Stimulated activated naive CD8-positive, alpha-beta T cell treated with anti-CD3 and anti-CD28 coated beads, Interleukin-15, Interleukin-2, amounts not matched to agents 100 ng/mL and 50 ng/mL, for 24 hours (primary cell): Measurements from ENCODE around the gene EPN1.

Experiments
- H3K27ac Mint-ChIP-seq: one replicate; pipeline ENCODE4 v1.8.0; 2021; ENCODE audit warnings: mild to moderate bottlenecking, mixed read lengths
- H3K27me3 Mint-ChIP-seq: one replicate; pipeline ENCODE4 v1.8.0; 2021; ENCODE audit warnings: mixed read lengths
- H3K36me3 Mint-ChIP-seq: one replicate; pipeline ENCODE4 v1.8.0; 2021; ENCODE audit warnings: low read depth, mixed read lengths
- H3K4me1 Mint-ChIP-seq: one replicate; pipeline ENCODE4 v1.8.0; 2021; ENCODE audit warnings: low read depth, mixed read lengths
- H3K4me3 Mint-ChIP-seq: one replicate; pipeline ENCODE4 v1.8.0; 2021; ENCODE audit warnings: mild to moderate bottlenecking, mixed read lengths
- H3K9me3 Mint-ChIP-seq: one replicate; pipeline ENCODE4 v1.8.0; 2021; ENCODE audit warnings: mixed read lengths

EPN1 gene

DNA sequence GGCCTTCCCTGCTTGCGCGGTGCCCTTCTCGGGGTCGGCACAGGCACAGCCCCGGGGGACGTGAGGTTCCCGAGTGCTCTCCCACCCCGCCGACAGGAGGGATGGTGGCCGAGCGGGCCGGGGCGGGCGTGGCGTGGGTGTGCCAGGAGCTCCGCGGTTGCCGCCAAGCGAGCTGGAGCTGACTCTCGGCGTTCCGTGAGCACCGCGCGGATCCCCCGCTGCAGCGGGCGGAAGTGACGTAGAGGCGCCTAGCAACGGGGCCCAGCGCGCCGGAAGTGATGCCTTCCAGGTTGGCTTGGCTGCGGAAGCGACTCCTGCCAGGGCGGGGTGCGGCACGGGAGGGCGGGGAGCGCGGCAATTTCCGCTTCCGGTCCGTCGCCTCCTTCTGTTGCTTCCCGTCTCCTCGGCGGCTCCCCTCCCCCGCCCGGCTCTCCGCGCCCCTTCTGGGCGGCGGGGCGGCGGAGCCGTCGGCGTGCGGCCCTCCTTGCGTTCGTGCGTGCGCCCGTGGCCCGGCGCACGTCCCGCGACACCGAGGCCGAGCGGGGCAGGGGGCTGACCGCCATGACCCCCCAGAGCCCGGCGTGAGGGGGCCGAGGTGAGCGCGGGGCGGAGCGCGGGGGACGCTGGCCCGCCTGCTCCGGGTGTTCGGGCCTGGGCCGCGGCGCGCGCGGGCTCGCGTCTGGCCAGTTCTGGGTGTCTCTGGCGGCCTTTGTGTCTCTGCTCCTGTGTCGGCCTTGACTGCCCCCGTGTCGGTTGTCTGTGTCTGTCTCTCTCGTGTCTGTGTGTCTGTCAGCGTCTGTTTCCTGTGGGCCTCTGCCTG lies at the start of gene EPN1:
EPN1 (plus strand) TSS at position 386 of the 820 bp plus-strand sequence. CDS start 3,402 bp downstream, outside the sequence.
- Mint-ChIP-seq H3K9me3 (no peaks in the 10 kb centered on the region), H3K4me3 (peak within 1 kb of the TSS; percentile 94), H3K27me3 (no peaks in the 10 kb centered on the region), H3K4me1 (peaks cover 67% of the 10 kb centered on the region), H3K27ac (peak within 1 kb of the TSS; percentile 94), H3K36me3 (peaks cover 60% of the 10 kb centered on the region)

DNA sequence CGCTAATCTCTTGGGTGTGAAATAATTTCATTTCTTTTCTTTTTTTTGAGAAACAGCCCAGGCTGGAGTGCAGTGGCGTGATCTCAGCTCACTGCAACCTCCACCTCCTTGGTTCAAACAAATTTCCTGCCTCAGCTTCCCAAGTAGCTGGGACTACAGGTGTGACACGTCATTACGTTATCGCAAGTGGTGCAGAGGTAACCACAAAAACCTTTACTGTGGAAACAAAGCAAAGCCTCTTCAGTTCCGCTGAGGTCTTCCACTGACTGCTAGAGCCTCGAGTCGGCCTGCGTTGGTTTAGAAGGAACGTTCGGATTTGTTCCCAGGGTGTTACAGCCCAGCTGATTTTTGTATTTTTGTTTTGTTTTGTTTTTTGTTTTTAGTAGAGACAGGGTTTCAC lies 48.7 kb upstream of the EPN1 start:
- no peak overlapping the region for H3K27ac Mint-ChIP-seq
- peaks cover 35% of the 10 kb centered on the region for H3K4me1 Mint-ChIP-seq
- peaks cover 8% of the 10 kb centered on the region for H3K27me3 Mint-ChIP-seq
- H3K9me3 Mint-ChIP-seq = no peaks in the 10 kb centered on the region
- H3K36me3 Mint-ChIP-seq = no peaks in the 10 kb centered on the region
- peak overlapping the region; percentile 52 for H3K4me3 Mint-ChIP-seq

DNA sequence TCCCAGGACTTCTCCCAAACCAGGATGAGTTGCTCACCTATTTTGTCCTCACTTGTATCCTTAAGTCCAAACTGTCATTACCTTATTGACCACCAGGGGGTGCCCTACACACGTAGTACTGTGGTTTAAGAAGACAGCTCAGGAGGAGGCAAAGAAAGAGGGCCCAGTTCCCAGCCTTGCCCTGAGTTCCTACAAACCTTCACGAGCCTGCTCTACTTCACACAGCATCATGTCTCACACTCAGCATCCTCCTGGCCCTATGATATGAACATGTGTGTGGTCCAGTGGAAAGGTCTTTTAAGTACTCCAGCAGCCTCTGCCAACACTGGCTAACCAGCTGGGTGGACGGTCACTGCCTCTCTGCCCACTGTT lies 42.6 kb upstream of the EPN1 start:
- peaks cover 38% of the 10 kb centered on the region for H3K4me1 Mint-ChIP-seq
- no peaks in the 10 kb centered on the region for H3K9me3 Mint-ChIP-seq
- peaks cover 19% of the 10 kb centered on the region for H3K36me3 Mint-ChIP-seq

DNA sequence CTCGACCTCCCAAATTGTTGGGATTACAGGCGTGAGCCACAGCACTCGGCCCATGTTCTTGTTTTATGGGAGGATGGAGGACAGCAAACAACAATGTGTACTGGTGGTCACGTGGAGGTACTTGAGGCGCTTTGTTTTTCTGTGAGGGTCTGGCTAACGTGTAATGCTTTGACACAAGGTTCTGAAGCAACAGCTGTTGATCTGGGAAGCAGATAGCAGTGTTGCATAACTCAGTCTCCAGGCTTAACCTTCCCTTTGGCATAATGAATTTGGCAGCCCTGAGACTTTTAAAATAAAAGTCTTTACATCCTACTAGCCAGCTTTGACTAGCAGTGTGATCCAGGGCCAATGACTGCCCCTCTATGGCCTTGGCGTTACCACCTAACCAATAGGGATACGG lies 41.2 kb upstream of the EPN1 start:
- no peaks in the 10 kb centered on the region for H3K9me3 Mint-ChIP-seq

More for the DNA sequence above, 42.6 kb upstream of the EPN1 start:
- Mint-ChIP-seq H3K27ac (peak overlapping the region; percentile 29), H3K27me3 (no peaks in the 10 kb centered on the region), H3K4me3 (no peak overlapping the region)

DNA sequence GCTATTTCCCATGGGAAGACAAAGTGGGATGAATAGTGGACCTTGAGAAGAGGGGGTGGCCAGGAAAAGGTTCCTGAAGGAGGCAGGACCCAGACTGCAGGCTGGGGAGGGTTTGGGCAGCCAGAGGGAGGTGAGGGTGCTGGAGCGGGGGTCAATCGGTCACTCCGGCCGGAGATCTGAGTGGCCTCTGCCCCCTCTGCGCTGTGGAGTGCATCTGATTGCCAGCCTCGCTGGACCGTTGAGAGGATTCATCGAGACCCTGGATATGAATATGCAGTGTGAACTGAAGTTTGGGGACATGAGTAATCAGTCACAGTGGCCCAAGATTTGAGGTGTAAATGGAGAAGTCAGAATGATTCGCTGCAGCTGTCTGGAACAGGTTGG lies 39.7 kb upstream of the EPN1 start:
- Mint-ChIP-seq H3K4me3 (peak overlapping the region; percentile 96), H3K9me3 (no peaks in the 10 kb centered on the region), H3K4me1 (peaks cover 65% of the 10 kb centered on the region), H3K36me3 (peaks cover 43% of the 10 kb centered on the region), H3K27ac (peak overlapping the region; percentile 99), H3K27me3 (no peaks in the 10 kb centered on the region)

More for the DNA sequence above, 41.2 kb upstream of the EPN1 start:
- Mint-ChIP-seq H3K27me3 (no peaks in the 10 kb centered on the region), H3K4me1 (peaks cover 51% of the 10 kb centered on the region), H3K36me3 (peaks cover 30% of the 10 kb centered on the region), H3K4me3 (no peak overlapping the region), H3K27ac (peak overlapping the region; percentile 99)

DNA sequence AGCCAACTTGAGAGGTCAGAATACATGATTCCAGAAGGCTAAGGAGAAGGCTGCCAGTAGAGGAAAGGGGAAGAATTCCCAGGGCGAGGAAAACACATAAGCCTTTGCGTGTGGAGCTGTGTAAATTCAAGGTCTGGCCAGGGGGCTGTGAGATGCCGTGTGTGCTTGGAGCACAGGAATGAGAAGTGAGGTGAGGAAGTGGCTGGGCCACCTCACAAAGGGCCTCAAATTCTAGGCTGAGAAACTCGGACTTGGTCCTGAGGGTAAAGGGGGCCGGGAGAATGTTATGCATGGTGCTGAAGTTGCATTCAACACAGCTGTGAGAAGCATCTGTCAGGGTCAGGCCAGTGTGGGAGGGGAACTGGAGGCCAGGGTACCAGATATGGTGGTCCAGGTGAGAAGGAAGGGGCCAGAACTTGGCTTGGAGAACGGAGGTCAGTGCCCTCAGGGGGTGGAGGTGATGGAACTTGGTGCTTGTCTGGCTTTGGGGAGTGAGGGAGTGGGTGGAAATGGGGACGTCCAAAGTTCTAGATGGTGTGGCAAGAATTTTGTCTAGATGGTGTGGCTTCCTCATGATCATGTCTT lies 39.1 kb upstream of the EPN1 start:
- peak overlapping the region; percentile 99 for H3K27ac Mint-ChIP-seq
- no peaks in the 10 kb centered on the region for H3K9me3 Mint-ChIP-seq
- H3K4me1 Mint-ChIP-seq = peaks cover 68% of the 10 kb centered on the region
- H3K4me3 Mint-ChIP-seq = peak overlapping the region; percentile 96
- H3K36me3 Mint-ChIP-seq = peaks cover 46% of the 10 kb centered on the region
- no peaks in the 10 kb centered on the region for H3K27me3 Mint-ChIP-seq

DNA sequence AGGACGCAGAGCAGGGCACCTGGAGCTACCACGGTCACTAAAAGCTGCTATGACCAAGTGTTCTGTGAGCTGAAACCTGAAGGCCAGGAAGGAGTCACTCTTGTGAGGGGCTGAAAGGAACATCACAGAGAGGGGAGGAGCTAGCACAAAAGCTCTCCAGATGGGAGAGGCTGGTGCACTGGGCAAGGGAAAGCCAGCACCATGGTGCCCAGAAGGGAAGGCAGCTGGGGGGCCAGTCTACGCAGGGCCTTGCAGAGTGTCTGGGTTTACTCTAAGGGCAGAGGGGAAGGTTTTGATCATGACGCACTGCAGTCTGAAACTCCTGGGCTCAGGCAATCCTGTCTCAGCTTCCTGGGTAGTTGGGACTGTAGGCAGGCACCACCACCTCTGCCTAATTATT lies 38.3 kb upstream of the EPN1 start:
- Mint-ChIP-seq H3K9me3 (no peaks in the 10 kb centered on the region), H3K4me3 (peak overlapping the region; percentile 96), H3K27ac (peak overlapping the region; percentile 99), H3K4me1 (peaks cover 68% of the 10 kb centered on the region), H3K27me3 (no peaks in the 10 kb centered on the region), H3K36me3 (peaks cover 49% of the 10 kb centered on the region)

DNA sequence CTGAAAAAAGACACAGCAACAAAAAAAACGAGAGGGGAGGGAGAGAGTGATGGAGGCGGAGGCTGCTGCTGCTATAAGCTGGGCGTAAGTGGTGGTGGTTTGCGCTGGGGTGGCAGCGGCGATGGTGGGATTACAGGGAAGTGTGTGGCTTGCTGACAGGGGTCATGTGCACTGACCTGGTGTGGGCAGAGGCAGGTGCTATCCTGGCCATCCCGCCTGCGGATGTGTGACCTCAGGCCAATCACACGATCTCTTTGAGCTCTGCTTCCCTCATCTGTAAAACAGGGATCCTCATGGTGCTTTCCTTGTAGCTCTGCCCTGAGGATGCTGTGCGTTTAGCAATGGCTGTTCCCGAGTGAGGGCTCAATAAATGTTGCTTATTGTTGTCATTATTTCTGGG lies 37.5 kb upstream of the EPN1 start:
- H3K4me3 Mint-ChIP-seq = peak overlapping the region; percentile 27

DNA sequence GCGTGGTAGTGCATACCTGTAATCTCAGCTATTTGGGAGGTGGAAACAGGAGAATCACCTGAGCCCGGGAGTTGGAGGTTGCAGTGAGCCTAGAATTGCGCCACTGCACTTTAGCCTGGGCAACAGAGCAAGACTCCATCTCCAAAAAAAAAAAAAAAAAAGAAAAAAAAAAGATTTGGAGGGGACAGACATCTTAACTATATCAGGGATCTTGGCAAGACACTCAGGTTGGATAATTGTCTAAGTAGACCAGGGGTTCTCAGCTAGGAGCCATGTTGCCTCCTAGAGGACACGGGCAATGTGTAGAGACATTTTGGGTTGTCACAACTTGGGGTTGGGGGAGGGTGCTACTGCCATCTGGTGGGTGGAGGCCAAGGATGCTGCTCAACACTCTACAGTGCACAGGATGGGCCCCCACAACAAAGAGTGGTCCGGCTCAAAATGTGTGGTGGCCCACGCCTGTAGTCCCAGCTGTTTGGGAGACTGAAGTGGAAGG lies 36.1 kb upstream of the EPN1 start:
- Mint-ChIP-seq H3K27ac (peak overlapping the region; percentile 42), H3K27me3 (no peaks in the 10 kb centered on the region), H3K36me3 (peaks cover 61% of the 10 kb centered on the region), H3K4me1 (peaks cover 76% of the 10 kb centered on the region), H3K4me3 (peak overlapping the region; percentile 84), H3K9me3 (no peaks in the 10 kb centered on the region)

More for the DNA sequence above, 37.5 kb upstream of the EPN1 start:
- peaks cover 67% of the 10 kb centered on the region for H3K4me1 Mint-ChIP-seq
- no peaks in the 10 kb centered on the region for H3K9me3 Mint-ChIP-seq
- peak overlapping the region; percentile 99 for H3K27ac Mint-ChIP-seq
- no peaks in the 10 kb centered on the region for H3K27me3 Mint-ChIP-seq
- peaks cover 54% of the 10 kb centered on the region for H3K36me3 Mint-ChIP-seq

DNA sequence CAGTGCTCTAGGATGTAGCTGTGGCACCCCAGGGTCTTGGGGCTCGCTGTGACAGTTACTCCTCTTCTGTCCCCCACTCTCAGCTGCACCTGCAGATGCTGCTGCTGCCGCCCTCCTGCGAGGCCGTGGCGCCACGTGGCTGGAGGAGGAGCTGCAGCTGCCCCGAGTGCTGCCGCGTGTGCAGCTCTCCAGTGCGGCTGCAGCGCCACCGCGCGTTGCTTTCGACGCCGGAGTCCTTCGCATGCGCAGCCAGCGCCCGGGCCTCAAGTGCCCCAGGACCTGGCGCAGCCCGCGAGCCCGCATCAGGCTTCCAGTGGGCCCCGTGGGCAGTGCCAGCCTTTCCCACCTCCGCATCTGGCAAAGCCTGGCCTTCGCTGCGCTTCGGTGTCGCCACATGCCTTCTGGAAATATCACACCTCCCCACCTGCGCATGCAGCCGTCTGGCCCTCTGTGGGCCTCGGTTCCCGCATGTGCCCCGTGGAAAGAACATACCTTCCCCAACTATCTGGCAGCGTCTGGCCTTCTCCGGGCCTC lies 34.9 kb upstream of the EPN1 start:
- Mint-ChIP-seq H3K9me3 (no peaks in the 10 kb centered on the region), H3K4me1 (peaks cover 79% of the 10 kb centered on the region), H3K4me3 (peak overlapping the region; percentile 84), H3K36me3 (peaks cover 66% of the 10 kb centered on the region), H3K27ac (peak overlapping the region; percentile 95), H3K27me3 (no peaks in the 10 kb centered on the region)

DNA sequence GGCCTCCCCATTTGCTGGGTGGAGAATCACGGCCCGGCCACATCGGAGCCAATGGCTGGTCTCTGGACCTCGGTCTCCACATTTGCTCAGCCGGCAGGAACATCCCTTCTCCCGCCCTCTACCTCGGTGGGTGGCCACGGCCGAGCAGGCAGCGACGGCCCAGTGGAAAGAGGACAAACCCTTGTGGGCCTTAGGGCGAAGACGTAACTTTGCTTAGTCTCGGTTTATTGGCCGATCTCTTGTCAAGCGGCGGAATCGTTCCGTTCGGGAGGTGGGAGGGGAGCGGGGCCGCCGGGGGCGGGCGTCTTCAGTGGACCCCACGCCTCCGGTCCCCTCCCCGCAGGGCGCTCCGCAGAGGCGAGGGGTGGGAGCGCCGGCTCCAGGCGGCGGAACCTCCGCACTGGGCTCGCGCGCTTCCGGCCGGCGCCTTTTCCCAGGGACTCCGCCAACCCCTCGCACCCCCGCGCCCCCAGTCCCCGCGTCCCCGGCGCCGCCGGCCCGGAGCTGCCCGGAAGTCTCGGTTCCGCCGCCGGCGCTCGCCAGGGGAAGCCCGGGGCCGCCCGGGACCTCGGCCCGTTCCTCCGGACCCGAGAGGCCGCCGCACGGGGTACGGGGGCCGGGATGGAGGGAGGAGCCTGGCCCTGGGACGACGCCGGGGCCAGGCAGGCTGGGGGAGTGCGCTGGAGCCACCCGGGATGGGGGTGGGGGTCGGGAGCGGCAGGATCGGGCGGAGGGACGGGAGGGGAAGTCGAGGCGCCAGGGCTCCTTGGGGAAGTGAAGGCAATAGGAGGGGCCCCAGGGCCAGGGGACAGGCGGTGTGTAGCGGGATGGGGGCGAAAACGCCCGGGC lies 34.2 kb upstream of the EPN1 start, which contains the start of gene ZNF580:
ZNF580 (plus strand) TSS at position 426 of the 849 bp plus-strand sequence. CDS start 1,507 bp downstream, outside the sequence.
- Mint-ChIP-seq H3K9me3 (no peaks in the 10 kb centered on the region), H3K4me1 (peaks cover 81% of the 10 kb centered on the region), H3K36me3 (peaks cover 66% of the 10 kb centered on the region), H3K27me3 (no peaks in the 10 kb centered on the region), H3K4me3 (peak within 1 kb of the TSS; percentile 98), H3K27ac (peak within 1 kb of the TSS; percentile 98)

DNA sequence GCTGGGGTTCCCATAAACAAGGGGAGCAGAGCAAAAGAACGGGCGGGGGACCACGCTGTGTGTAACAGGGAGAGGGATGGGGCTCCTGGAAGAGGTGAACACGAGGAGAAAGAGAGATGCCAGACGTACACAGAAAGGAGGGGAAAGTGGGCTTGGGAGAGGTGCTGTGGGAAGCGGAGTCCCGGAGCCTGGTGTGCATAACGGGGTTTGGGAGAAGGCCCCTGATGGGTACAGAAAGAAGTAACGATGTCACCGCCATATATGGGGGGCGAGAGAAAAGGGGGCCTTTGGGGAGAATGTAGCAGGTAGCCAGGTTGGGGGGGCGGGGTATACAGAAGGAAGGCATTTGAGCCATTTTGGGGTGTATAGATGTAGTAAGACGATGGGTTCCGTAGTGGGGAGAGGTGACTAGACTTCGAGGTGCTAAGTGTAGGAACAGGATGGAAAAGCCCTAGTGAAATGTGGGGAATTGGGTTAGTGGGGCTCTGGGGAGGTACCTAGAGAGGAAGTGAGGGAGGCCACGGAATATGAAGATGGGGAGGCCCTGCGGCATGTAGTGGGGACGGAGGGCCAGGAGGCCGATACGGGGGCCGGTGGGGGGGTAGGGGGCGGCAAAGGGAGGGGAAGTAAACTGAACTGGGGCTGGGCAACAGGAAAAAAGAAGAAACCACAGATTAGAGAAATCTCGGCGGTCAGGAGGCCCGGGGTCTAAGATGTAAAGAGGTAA lies 33.4 kb upstream of the EPN1 start:
- H3K27me3 Mint-ChIP-seq = no peaks in the 10 kb centered on the region
- H3K9me3 Mint-ChIP-seq = no peaks in the 10 kb centered on the region
- peaks cover 58% of the 10 kb centered on the region for H3K36me3 Mint-ChIP-seq
- H3K27ac Mint-ChIP-seq = peak overlapping the region; percentile 98
- peak overlapping the region; percentile 98 for H3K4me3 Mint-ChIP-seq
- peaks cover 77% of the 10 kb centered on the region for H3K4me1 Mint-ChIP-seq

DNA sequence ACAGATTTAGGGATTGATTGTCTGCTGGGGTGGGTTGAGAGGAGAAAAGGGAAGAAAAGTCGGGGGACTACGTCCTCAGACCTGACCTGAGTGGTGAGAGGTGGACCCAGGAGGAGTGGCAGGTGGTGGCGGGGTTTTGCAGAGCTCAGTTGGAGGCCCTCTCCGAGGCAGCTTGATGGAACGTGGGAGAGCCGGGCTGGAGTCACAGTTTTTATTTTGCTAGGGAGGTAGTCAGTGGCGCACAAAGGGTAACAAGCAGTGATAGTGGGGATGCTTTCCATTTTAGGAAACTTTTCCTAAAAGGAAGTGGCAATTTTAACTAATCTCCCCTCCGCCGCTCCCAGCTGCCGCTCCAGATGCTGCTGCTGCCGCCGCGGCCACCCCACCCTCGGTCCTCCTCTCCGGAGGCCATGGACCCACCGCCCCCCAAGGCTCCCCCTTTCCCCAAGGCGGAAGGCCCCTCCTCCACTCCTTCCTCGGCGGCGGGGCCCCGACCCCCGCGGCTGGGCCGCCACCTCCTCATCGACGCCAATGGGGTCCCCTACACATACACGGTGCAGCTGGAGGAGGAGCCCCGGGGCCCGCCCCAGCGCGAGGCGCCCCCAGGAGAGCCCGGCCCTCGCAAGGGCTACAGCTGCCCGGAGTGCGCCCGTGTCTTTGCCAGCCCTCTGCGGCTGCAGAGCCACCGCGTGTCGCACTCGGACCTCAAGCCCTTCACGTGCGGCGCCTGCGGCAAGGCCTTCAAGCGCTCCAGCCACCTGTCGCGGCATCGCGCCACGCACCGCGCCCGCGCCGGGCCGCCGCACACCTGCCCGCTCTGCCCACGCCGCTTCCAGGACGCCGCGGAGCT lies 32.6 kb upstream of the EPN1 start:
- Mint-ChIP-seq H3K9me3 (no peaks in the 10 kb centered on the region), H3K4me1 (peaks cover 76% of the 10 kb centered on the region), H3K36me3 (peaks cover 65% of the 10 kb centered on the region), H3K27ac (peak overlapping the region; percentile 98), H3K4me3 (peak overlapping the region; percentile 98), H3K27me3 (no peaks in the 10 kb centered on the region)
